Panc1 (cell line): Measurements from ENCODE around the gene RGCC. TPM values are rescaled to one million over a fixed set of nuclear protein-coding genes. Genes with fewer than 3 reads are reported as not detected.

Source experiments
- ATAC-seq: fragments of 200-7000 bp; cut with Tn5 transposase; 2 replicates; pipeline ENCODE4 v1.9.1; 2020; ENCODE audit warnings: mild to moderate bottlenecking, moderate library complexity
- BruUV-seq: library from RNA; stranded (reverse); fragments of 400-500 nt; replicated peaks from 2 replicates; lab custom pipeline; 2021; lab: Mats Ljungman, UMichigan
- CTCF ChIA-PET: fragments of 300-600 bp; sonication (Branson Sonifier 250); formaldehyde crosslinking; loops from one replicate; lab custom pipeline; 2022; ENCODE audit warnings: antibody characterized with exemption; lab: Charles Lee
- POLR2A ChIA-PET: fragments of 300-600 bp; sonication (Branson Sonifier 250); formaldehyde crosslinking; loops from one replicate; lab custom pipeline; 2022; ENCODE audit warnings: antibody characterized with exemption; lab: Charles Lee
- DNase-seq: peaks from one replicate; pipeline ENCODE4 v3.0.0-alpha.2; 2010; ENCODE audit warnings: low read depth, low spot score
- H3K27ac ChIP-seq: 2 replicates; pipeline ENCODE4 v1.5.1; 2011; ENCODE audit warnings: mild to moderate bottlenecking, low read length, inconsistent platforms
- H3K27me3 ChIP-seq: fragments of 200-500 bp; sonication (Bioruptor generic); 2 replicates; pipeline ENCODE4 v1.6.0; 2014; ENCODE audit warnings: low read length, inconsistent platforms; ENCODE audit not compliant: control insufficient read depth, insufficient read depth
- H3K36me3 ChIP-seq: fragments of 200-500 bp; sonication (Bioruptor generic); 2 replicates; pipeline ENCODE4 v1.5.1; 2014; ENCODE audit warnings: inconsistent platforms, mild to moderate bottlenecking, low read length, moderate library complexity; ENCODE audit not compliant: control insufficient read depth, insufficient read depth
- H3K4me1 ChIP-seq: 2 replicates; pipeline ENCODE4 v1.5.1; 2011; ENCODE audit warnings: inconsistent platforms, mild to moderate bottlenecking, low read length, moderate library complexity; ENCODE audit not compliant: control insufficient read depth, insufficient read depth
- H3K4me3 ChIP-seq, 2 experiments: 2 replicates each; pipeline ENCODE4 v1.5.1; 2011 to 2012; ENCODE audit warnings: low read depth in 2 of 2, low read length in 2 of 2, mild to moderate bottlenecking in 2 of 2, inconsistent platforms in 1 of 2, moderate library complexity in 1 of 2
- H3K9me3 ChIP-seq: fragments of 200-500 bp; sonication (Bioruptor generic); 2 replicates; pipeline ENCODE4 v1.5.1; 2014; ENCODE audit warnings: low read depth, mild to moderate bottlenecking, inconsistent platforms, low read length, moderate library complexity; ENCODE audit not compliant: control insufficient read depth, insufficient read depth
- CTCF ChIP-seq: fragments of 450-650 bp; IDR thresholded peaks from 2 replicates; pipeline ENCODE4 v1.5.1; 2017; ENCODE audit warnings: mild to moderate bottlenecking
- POLR2AphosphoS5 ChIP-seq: IDR thresholded peaks from 2 replicates; pipeline ENCODE4 v1.6.1; 2012; ENCODE audit warnings: mild to moderate bottlenecking, low read depth, low read length, moderate library complexity
- REST ChIP-seq, 2 experiments: IDR thresholded peaks; 2 replicates each; pipeline ENCODE4 v1.6.1; 2011 to 2012; ENCODE audit warnings: low read depth in 2 of 2, control low read depth in 1 of 2, low read length in 1 of 2, mild to moderate bottlenecking in 1 of 2, moderate library complexity in 1 of 2; ENCODE audit not compliant: insufficient read depth in 1 of 2
- SIN3A ChIP-seq: IDR thresholded peaks from 2 replicates; pipeline ENCODE4 v1.6.1; 2012; ENCODE audit warnings: low read depth, mild to moderate bottlenecking, low read length, moderate library complexity, borderline replicate concordance; ENCODE audit not compliant: insufficient read depth
- TCF7L2 ChIP-seq: IDR thresholded peaks from 2 replicates; pipeline ENCODE4 v1.6.1; 2011; ENCODE audit warnings: mild to moderate bottlenecking, low read depth, low read length, inconsistent platforms
- in situ Hi-C: cut with HindIII; loops from 2 replicates; pipeline ENCODE4 v1.10.0; 2016; ENCODE audit warnings: low sequenced_read_pairs, low pct_unique_long_range_greater_than_20kb
- intact Hi-C: fragments of 100-400 bp; cut with micrococcal nuclease; formaldehyde crosslinking; loops from one replicate; pipeline ENCODE4 v1.10.0; 2022; ENCODE audit not compliant: unreplicated experiment
- total RNA-seq: library from RNA; stranded (reverse); gene quantifications from one replicate; pipeline ENCODE4 v1.2.1, GENCODE V29; 2021; ENCODE audit not compliant: unreplicated experiment

Gene RGCC
- total RNA-seq, 1 experiment from 2014 or later, result 6.7 TPM

- intact Hi-C loops (no loop called here), in situ Hi-C loops (no loop called here)
- ChIA-PET CTCF (no interaction called here), POLR2A (no interaction called here)
- DNase-seq (no peak), ATAC-seq (no peak)
- Histone ChIP-seq H3K4me3 (no peak overlapping the region), H3K4me1 (no peaks in the 10 kb centered on the region), H3K36me3 (no peaks in the 10 kb centered on the region), H3K27ac (no peak overlapping the region), H3K27me3 (no peaks in the 10 kb centered on the region), H3K9me3 (no peaks in the 10 kb centered on the region)
- TF ChIP-seq TCF7L2, result no peak
- TF ChIP-seq SIN3A, result no peak
- no peak for TF ChIP-seq REST (IDR thresholded peaks at IDR 0.05; ENCODE audit: insufficient read depth in 1 of 2, low read depth in 2 of 2, low read length in 1 of 2)
- TF ChIP-seq CTCF, result no peak
- TF ChIP-seq POLR2AphosphoS5, result no peak
- BruUV-seq, result no TSS peak
Observed at GRCh38 chr13:41426047-41426446, 31.3 kb upstream of the RGCC start.

- TF ChIP-seq TCF7L2, result no peak
- TF ChIP-seq POLR2AphosphoS5, result no peak
- no peak for TF ChIP-seq SIN3A
- no peak for TF ChIP-seq CTCF
- no peak for TF ChIP-seq REST (IDR thresholded peaks at IDR 0.05; ENCODE audit: insufficient read depth in 1 of 2, low read depth in 2 of 2, low read length in 1 of 2)
- no peaks in the 10 kb centered on the region for H3K27me3 ChIP-seq
- H3K4me3 ChIP-seq, result peak overlapping the region; percentile 11 to 30; a peak in 3 of 4 replicates
- no peaks in the 10 kb centered on the region for H3K36me3 ChIP-seq
- no peaks in the 10 kb centered on the region for H3K4me1 ChIP-seq
- H3K27ac ChIP-seq, result no peak overlapping the region
- H3K9me3 ChIP-seq, result no peaks in the 10 kb centered on the region
- no peak for DNase-seq
- POLR2A ChIA-PET, result no interaction called here
- ATAC-seq, result no peak
- no TSS peak for BruUV-seq
- in situ Hi-C loops, result no loop called here
- CTCF ChIA-PET, result no interaction called here
- intact Hi-C loops, result no loop called here
Observed at GRCh38 chr13:41427666-41428065, 29.7 kb upstream of the RGCC start.
